Fibroblast of pulmonary artery (primary cell): ENCODE data around the gene DNAJB5.

Experiments used
- DNase-seq: peaks from one replicate; pipeline ENCODE4 v3.0.0-alpha.2; 2010; ENCODE audit warnings: low read depth
- H3K4me3 ChIP-seq: replicated peaks from 2 replicates; pipeline ENCODE4 v1.5.1; 2011; ENCODE audit warnings: low read depth, mild to moderate bottlenecking, control low read depth, low read length, moderate library complexity
- CTCF ChIP-seq: IDR thresholded peaks from 2 replicates; pipeline ENCODE4 v1.5.1; 2011; ENCODE audit warnings: mild to moderate bottlenecking, control low read depth, low read length, inconsistent platforms; ENCODE audit errors: missing control alignments

Gene DNAJB5

GRCh38 chr9:35035851-35036701 lies 46.5 kb downstream of the DNAJB5 start:
- peak; percentile 77 for DNase-seq
- no peak for TF ChIP-seq CTCF
- H3K4me3 ChIP-seq = peak overlapping the region; percentile 36

- peak; percentile 61 for DNase-seq
- TF ChIP-seq CTCF = no peak
- H3K4me3 ChIP-seq = no peak overlapping the region
Measured at GRCh38 chr9:35042081-35042604, 52.6 kb downstream of the DNAJB5 start.

- TF ChIP-seq CTCF = no peak
- DNase-seq = no peak
- no peak overlapping the region for H3K4me3 ChIP-seq
Measured at GRCh38 chr9:35042891-35043545, 53.5 kb downstream of the DNAJB5 start.

GRCh38 chr9:35044071-35044470 lies 54.5 kb downstream of the DNAJB5 start:
- DNase-seq = no peak
- no peak for TF ChIP-seq CTCF

More at GRCh38 chr9:35044071-35044470, 54.5 kb downstream of the DNAJB5 start:
- no peak overlapping the region for H3K4me3 ChIP-seq
